Measurements from ENCODE around the gene KNDC1.
"Not testable (repeated sequence)": the region's sequence is repeated elsewhere in the genome, so short reads cannot be mapped to it uniquely, and the experiment has no call there.

KNDC1 gene

DNA sequence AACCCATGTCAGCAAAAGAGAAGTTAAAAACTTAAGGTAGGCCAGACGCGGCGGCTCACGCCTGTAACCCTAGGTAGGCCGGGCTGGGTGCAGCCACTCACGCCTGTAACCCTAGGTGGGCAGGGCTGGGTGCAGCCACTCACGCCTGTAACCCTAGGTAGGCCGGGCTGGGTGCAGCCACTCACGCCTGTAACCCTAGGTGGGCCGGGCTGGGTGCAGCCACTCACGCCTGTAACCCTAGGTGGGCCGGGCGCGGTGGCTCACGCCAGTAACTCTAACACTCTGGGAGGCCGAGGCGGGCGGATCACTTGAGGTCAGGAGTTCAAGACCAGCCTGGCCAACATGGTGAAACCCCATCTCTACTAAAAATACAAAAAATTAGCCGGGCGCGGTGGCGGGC is 61.7 kb downstream of the KNDC1 start:
- not testable (repeated sequence) for DNase-seq (ENCODE audit: low read depth in 2 of 2)

- DNase-seq (ENCODE audit: low read depth in 2 of 2): no peak
These were observed 64.1 kb downstream of the KNDC1 start for GRCh38 chr10:133224076-133224475.

DNA sequence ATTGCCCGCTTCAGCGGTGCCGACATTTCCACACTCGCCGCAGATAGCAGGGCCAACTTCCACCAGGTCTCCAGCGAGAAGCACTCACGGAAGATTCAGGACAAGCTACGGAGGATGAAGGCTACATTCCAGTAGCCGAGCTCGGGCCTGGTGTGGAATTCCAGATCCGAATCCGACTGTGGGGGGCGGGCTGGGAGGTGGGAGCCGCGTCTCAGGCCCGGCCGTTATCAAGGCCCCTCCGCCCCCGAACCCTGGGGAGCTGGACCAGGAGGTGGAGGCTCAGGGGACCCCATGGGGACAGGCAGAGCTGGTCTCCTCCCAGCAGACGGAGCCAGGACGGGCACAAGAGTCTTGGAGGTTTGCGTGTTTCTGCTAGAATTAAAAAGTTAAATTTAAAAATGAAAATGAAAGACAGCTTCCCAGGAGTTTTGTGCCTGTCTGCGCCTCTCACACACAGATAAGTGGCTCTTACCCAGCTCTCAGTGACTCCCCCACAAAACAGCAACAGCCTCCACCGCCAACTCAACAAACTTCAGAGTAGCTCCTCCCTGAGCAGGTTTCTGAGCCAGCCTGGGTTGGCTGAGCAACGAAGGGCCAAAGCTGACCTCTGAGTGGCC is 64.8 kb downstream of the KNDC1 start:
- no peak for DNase-seq (ENCODE audit: low read depth in 2 of 2)

DNA sequence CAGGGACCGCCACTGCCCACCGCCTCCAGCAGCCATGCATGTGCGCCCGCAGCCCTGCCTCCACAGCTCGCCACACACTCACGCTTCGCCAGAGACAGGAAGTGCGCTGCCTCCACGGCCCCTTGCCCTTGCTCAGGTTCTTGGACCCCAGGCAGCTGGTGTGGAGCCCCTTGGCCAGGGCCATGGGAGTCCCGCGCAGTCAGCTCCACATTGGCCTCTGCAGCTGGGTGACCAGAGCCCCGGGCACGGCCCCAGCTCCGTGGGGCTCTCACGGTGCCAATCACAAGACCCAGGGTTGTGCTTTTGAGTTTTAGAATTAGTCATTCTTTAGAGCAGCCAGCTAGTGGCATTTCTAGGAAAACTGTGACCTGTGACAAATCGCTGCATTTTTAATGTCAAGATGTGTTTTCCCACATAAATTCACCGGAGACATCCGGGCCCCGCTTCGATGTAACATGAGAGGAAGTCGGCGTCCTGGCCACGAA is 65.7 kb downstream of the KNDC1 start:
- DNase-seq (ENCODE audit: low read depth in 2 of 2): peak in 1 of 2 donors; percentile 11

- no peak for DNase-seq (ENCODE audit: low read depth in 2 of 2)
These were observed 66.3 kb downstream of the KNDC1 start for GRCh38 chr10:133226251-133226808.

DNA sequence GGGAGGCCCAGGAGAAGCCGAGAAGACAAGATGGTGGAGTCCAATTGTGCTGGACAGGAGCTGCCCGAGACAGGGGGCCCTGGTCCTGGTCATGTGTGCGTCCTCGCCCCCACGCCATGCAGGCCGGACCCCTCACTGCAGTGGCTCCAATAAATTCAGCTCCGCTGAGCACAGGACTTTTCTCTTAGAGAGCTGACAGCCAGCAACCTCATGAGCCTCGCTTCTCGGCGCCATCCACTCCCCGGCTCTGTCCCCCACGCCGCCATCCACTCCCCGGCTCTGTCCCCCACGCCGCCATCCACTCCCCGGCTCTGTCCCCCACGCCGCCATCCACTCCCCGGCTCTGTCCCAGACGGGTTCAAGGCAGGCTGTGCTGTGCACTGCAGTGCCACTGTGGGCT is 67.2 kb downstream of the KNDC1 start:
- DNase-seq (ENCODE audit: low read depth in 2 of 2): no peak

GRCh38 chr10:133229265-133230043 is 69.4 kb downstream of the KNDC1 start:
- no peak for DNase-seq (ENCODE audit: low read depth in 2 of 2)

- no peak for DNase-seq (ENCODE audit: low read depth in 2 of 2)
These were observed 70.0 kb downstream of the KNDC1 start, which contains the start of gene UTF1 for GRCh38 chr10:133230044-133230361. TSS of gene UTF1 (plus strand) at chr10:133230217. CDS start at chr10:133230289, 72 bp downstream.

DNA sequence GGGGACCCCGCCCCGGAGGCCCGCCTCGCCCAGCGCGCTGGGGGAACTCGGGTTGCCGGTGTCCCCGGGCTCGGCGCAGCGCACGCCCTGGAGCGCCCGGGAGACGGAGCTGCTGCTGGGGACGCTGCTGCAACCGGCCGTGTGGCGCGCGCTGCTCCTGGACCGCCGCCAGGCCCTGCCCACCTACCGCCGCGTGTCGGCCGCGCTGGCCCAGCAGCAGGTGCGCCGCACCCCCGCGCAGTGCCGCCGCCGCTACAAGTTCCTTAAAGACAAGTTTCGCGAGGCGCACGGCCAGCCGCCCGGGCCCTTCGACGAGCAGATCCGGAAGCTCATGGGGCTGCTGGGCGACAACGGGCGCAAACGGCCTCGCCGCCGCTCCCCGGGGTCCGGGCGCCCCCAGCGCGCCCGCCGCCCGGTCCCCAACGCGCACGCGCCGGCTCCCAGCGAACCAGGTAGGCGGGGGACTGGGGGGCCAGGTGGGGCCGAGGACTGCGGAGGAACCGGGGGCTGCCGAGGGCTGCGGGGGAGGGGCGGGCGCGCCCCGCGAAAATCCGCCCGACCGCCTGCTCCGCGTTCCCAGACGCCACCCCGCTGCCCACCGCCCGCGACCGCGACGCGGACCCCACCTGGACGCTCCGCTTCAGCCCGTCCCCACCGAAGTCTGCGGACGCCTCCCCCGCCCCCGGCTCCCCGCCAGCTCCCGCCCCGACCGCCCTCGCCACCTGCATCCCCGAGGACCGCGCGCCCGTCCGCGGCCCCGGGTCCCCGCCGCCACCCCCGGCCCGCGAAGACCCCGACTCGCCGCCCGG is 70.6 kb downstream of the KNDC1 start:
- no peak for DNase-seq (ENCODE audit: low read depth in 2 of 2)

- DNase-seq (ENCODE audit: low read depth in 2 of 2): no peak
These were observed 71.4 kb downstream of the KNDC1 start for GRCh38 chr10:133231244-133231945.

- no peak for DNase-seq (ENCODE audit: low read depth in 2 of 2)
These were observed 72.0 kb downstream of the KNDC1 start for GRCh38 chr10:133231946-133232574.

DNA sequence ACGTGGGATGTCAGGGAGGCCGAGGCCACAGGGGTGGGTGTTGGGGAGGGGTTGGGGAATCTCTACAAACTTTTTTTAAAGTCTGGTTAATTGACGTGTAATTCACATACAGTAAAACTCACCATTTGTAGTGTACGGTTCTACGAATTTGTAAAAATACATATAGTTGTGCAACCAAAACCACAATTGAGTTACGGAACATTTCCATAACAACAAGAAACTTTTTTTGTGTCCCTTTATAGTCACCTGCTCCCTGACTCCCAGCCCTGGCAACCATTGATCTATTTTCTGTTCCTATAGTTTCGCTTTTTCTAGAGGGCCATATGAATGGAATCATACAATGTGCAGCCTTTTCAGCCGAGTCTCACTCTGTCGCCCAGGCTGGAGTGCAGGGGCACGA is 74.8 kb downstream of the KNDC1 start:
- DNase-seq (ENCODE audit: low read depth in 2 of 2): not testable (repeated sequence)

GRCh38 chr10:133235265-133235855 is 75.3 kb downstream of the KNDC1 start:
- DNase-seq (ENCODE audit: low read depth in 2 of 2): no peak

GRCh38 chr10:133235932-133236331 is 75.9 kb downstream of the KNDC1 start:
- no peak for DNase-seq (ENCODE audit: low read depth in 2 of 2)

GRCh38 chr10:133236401-133237240 is 76.6 kb downstream of the KNDC1 start:
- no peak for DNase-seq (ENCODE audit: low read depth in 2 of 2)

DNA sequence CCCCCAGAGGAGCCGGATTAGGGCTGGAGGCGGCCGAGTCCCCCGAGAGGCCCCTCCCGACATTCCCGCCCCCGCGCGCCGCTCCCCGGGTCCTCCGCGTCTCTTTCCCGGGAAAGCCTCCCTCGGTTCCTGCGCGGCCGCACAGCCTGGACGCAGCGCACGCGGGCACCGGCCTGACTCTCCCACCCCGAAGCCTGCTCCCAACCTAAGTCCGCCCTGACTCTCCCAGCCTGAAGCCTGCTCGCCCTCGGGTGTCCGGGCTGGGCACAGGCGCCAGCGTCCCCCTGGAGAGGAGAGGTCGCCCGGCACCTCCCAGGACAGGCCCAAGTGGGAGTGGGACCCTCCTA is 77.2 kb downstream of the KNDC1 start:
- DNase-seq (ENCODE audit: low read depth in 2 of 2): no peak

DNA sequence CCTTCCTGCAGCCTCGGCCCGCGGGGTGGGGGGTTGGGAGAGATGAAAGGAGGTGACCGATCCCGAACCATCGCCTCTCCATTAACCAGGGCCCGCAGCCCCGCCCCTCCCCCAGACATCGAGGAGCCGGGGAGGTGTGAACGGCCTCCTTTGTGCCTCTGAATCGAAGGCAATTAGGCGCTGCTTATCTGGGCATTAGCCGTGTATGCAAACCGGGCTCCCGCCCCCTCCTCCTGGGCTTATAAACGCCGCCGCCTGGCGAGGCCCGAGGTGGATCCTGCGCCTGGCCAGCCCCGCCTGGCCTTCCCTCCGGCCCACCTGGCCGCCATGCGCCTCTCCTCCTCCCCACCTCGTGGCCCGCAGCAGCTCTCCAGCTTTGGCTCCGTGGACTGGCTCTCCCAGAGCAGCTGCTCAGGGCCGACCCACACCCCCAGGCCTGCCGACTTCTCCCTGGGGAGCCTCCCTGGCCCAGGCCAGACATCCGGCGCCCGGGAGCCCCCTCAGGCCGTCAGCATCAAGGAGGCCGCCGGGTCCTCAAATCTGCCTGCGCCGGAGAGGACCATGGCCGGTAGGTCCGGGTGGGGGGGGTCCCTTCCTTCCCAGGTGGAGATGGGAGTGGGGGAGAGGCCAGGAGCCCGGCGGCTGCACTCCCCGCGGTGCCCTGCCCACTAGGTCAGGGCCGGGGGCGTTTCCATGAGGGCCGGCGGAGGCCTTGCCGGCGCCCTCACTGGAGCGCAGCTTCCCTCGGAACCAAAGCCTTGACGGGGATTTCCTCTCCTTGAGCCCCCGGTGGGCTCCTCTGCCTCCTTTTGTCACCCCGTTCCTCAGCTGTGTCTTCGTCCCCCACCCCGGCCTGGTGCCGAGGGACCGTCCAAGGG is 77.8 kb downstream of the KNDC1 start, which contains the start of gene VENTX:
Gene VENTX, plus strand, starts transcription at position 268 of the 878 bp plus-strand sequence. Its CDS starts 60 bp downstream, at position 328.
- no peak for DNase-seq (ENCODE audit: low read depth in 2 of 2)

DNA sequence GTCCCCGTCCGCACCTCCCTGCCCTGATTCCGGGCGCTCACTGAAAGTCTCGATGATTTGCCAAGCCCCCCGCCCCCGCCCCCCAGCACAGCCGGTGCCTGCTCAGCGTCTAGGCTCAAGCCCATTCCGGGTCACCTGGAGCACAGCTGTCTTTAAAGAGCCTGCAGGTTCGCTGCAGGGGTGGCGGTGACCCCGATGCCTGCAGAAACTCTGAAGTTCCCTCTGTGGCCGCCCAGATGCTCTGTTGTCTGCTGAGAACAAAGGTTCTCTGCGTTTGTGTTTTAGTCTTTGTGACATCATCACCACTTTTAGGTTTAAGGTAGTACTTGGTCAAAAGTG is 78.4 kb downstream of the KNDC1 start:
- no peak for DNase-seq (ENCODE audit: low read depth in 2 of 2)

- no peak for DNase-seq (ENCODE audit: low read depth in 2 of 2)
These were observed 80.0 kb downstream of the KNDC1 start for GRCh38 chr10:133239990-133240389.

All from stimulated activated CD8-positive, alpha-beta memory T cell treated with anti-CD3 and anti-CD28 coated beads, Interleukin-15, amount 100 ng/mL, for 48 hours (primary cell).